ENCODE results near the gene WNT9A. TPM values are rescaled to one million over a fixed set of nuclear protein-coding genes. Genes with fewer than 3 reads are reported as not detected.
"Not testable (repeated sequence)": the region's sequence is repeated elsewhere in the genome, so short reads cannot be mapped to it uniquely, and the experiment has no call there.

The WNT9A gene
- total RNA-seq (ENCODE audit: unreplicated experiment) = 13.8 TPM
- long read RNA-seq, partial matches to known transcripts = 0 of 1 reads
- long read RNA-seq, other reads (novel, unspliced or antisense) = 1 of 1 reads

- Mint-ChIP-seq H3K27ac (ENCODE audit: unreplicated experiment) (peak within 1 kb of the TSS; percentile 89), H3K4me3 (ENCODE audit: unreplicated experiment) (peak within 1 kb of the TSS; percentile 95), H3K9me3 (ENCODE audit: unreplicated experiment) (peaks cover 9% of the 10 kb centered on the region), H3K27me3 (ENCODE audit: unreplicated experiment) (peaks cover 9% of the 10 kb centered on the region), H3K4me1 (ENCODE audit: low read depth, unreplicated experiment) (peaks cover 11% of the 10 kb centered on the region), H3K36me3 (ENCODE audit: unreplicated experiment) (peaks cover 2% of the 10 kb centered on the region)
- DNase-seq = peak; percentile 77
- TF ChIP-seq, protein P1, sequence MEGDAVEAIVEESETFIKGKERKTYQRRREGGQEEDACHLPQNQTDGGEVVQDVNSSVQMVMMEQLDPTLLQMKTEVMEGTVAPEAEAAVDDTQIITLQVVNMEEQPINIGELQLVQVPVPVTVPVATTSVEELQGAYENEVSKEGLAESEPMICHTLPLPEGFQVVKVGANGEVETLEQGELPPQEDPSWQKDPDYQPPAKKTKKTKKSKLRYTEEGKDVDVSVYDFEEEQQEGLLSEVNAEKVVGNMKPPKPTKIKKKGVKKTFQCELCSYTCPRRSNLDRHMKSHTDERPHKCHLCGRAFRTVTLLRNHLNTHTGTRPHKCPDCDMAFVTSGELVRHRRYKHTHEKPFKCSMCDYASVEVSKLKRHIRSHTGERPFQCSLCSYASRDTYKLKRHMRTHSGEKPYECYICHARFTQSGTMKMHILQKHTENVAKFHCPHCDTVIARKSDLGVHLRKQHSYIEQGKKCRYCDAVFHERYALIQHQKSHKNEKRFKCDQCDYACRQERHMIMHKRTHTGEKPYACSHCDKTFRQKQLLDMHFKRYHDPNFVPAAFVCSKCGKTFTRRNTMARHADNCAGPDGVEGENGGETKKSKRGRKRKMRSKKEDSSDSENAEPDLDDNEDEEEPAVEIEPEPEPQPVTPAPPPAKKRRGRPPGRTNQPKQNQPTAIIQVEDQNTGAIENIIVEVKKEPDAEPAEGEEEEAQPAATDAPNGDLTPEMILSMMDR (IDR thresholded peaks at IDR 0.05; ENCODE audit: partially characterized antibody, unreplicated experiment) = no peak
Measured at GRCh38 chr1:227947676-227948492, at the start of gene WNT9A. WNT9A (minus strand) TSS chr1:227947932; CDS start chr1:227947887, 45 bp downstream.

GRCh38 chr1:227996187-227996950 is 48.6 kb upstream of the WNT9A start:
- Mint-ChIP-seq H3K36me3 (ENCODE audit: unreplicated experiment) (peaks cover 9% of the 10 kb centered on the region), H3K27me3 (ENCODE audit: unreplicated experiment) (peaks cover 7% of the 10 kb centered on the region), H3K4me1 (ENCODE audit: low read depth, unreplicated experiment) (no peaks in the 10 kb centered on the region), H3K27ac (ENCODE audit: unreplicated experiment) (no peak overlapping the region), H3K4me3 (ENCODE audit: unreplicated experiment) (no peak overlapping the region), H3K9me3 (ENCODE audit: unreplicated experiment) (peaks cover 8% of the 10 kb centered on the region)
- TF ChIP-seq, protein P1 (IDR thresholded peaks at IDR 0.05; ENCODE audit: partially characterized antibody, unreplicated experiment) = no peak
- DNase-seq = no peak

GRCh38 chr1:227994632-227995300 is 47.0 kb upstream of the WNT9A start:
- Mint-ChIP-seq H3K9me3 (ENCODE audit: unreplicated experiment) (peaks cover 11% of the 10 kb centered on the region), H3K4me3 (ENCODE audit: unreplicated experiment) (no peak overlapping the region), H3K4me1 (ENCODE audit: low read depth, unreplicated experiment) (no peaks in the 10 kb centered on the region), H3K27me3 (ENCODE audit: unreplicated experiment) (peaks cover 3% of the 10 kb centered on the region), H3K36me3 (ENCODE audit: unreplicated experiment) (peaks cover 9% of the 10 kb centered on the region), H3K27ac (ENCODE audit: unreplicated experiment) (no peak overlapping the region)
- DNase-seq = no peak
- TF ChIP-seq, protein P1 (IDR thresholded peaks at IDR 0.05; ENCODE audit: partially characterized antibody, unreplicated experiment) = no peak

DNA sequence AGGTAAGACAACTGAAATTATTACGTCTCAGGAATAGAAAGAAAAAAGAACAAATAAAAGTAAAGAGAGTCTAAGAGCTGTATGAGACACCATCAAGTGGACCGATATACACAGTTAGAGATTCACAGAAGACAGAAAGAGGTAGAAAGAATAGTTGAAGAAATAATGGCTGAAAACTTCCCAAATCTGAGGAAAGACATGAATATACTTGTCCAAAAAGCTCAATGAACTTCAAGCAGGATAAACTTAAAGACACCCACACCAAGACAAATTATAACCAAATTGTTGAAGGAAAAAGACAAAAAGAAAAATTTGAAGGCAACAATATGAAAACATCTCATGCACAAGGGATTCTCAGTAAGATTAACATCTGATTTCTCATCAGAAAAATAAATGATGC is 39.4 kb upstream of the WNT9A start:
- Mint-ChIP-seq H3K9me3 (ENCODE audit: unreplicated experiment) (peaks cover 3% of the 10 kb centered on the region), H3K4me3 (ENCODE audit: unreplicated experiment) (no peak overlapping the region), H3K4me1 (ENCODE audit: low read depth, unreplicated experiment) (no peaks in the 10 kb centered on the region), H3K27me3 (ENCODE audit: unreplicated experiment) (no peaks in the 10 kb centered on the region), H3K27ac (ENCODE audit: unreplicated experiment) (no peak overlapping the region), H3K36me3 (ENCODE audit: unreplicated experiment) (no peaks in the 10 kb centered on the region)
- no peak for DNase-seq
- TF ChIP-seq, protein P1 (IDR thresholded peaks at IDR 0.05; ENCODE audit: partially characterized antibody, unreplicated experiment) = no peak

DNA sequence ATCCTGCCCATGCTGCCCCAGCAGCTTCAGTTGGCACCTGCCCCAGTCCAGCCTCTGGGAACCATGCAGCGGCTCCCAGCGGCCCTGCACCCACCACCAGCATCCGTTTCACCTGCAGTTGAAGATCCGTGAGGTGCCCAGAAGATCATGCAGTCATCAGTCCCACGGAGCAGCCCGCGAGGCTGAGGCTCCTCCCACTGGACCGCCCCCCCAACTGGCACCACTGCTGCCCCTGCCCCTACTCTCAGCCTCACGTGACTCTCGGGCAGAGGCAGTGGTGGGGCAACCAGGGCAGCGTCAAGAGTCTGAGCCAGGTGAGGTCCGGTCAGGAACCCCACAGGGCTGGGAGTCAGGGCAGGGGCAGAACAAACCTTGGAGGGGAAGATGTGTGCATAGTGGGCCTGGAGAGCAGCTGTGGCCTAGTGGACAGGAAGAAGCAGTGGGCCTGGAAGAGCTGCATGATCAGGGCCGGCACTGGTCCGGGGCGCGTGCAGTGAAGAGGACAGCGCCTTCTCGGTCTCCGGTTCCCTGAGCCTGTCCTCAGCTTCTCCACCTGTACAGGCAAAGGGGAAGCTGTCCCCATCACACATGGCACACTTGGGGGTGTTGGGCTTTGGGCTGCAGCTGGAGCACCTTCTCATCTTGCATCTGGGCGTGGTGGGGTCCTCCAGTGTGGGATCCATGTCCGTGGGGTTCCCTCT is 28.0 kb upstream of the WNT9A start:
- not testable (repeated sequence) for DNase-seq; H3K4me3 Mint-ChIP-seq (ENCODE audit: unreplicated experiment); H3K36me3 Mint-ChIP-seq (ENCODE audit: unreplicated experiment); H3K9me3 Mint-ChIP-seq (ENCODE audit: unreplicated experiment); H3K4me1 Mint-ChIP-seq (ENCODE audit: low read depth, unreplicated experiment); H3K27ac Mint-ChIP-seq (ENCODE audit: unreplicated experiment); H3K27me3 Mint-ChIP-seq (ENCODE audit: unreplicated experiment)

- H3K4me3 Mint-ChIP-seq (ENCODE audit: unreplicated experiment); DNase-seq; H3K4me1 Mint-ChIP-seq (ENCODE audit: low read depth, unreplicated experiment); H3K9me3 Mint-ChIP-seq (ENCODE audit: unreplicated experiment); H3K27me3 Mint-ChIP-seq (ENCODE audit: unreplicated experiment); H3K36me3 Mint-ChIP-seq (ENCODE audit: unreplicated experiment); H3K27ac Mint-ChIP-seq (ENCODE audit: unreplicated experiment): not testable (repeated sequence)
Measured at GRCh38 chr1:227973724-227974288, 26.1 kb upstream of the WNT9A start.

GRCh38 chr1:227972843-227973374 is 25.2 kb upstream of the WNT9A start:
- not testable (repeated sequence) for H3K27me3 Mint-ChIP-seq (ENCODE audit: unreplicated experiment); H3K36me3 Mint-ChIP-seq (ENCODE audit: unreplicated experiment); H3K27ac Mint-ChIP-seq (ENCODE audit: unreplicated experiment); DNase-seq; H3K4me3 Mint-ChIP-seq (ENCODE audit: unreplicated experiment); H3K9me3 Mint-ChIP-seq (ENCODE audit: unreplicated experiment); H3K4me1 Mint-ChIP-seq (ENCODE audit: low read depth, unreplicated experiment)

Data from glutamatergic neuron (in vitro differentiated cells).